ENCODE data around the gene PXYLP1.

DNA sequence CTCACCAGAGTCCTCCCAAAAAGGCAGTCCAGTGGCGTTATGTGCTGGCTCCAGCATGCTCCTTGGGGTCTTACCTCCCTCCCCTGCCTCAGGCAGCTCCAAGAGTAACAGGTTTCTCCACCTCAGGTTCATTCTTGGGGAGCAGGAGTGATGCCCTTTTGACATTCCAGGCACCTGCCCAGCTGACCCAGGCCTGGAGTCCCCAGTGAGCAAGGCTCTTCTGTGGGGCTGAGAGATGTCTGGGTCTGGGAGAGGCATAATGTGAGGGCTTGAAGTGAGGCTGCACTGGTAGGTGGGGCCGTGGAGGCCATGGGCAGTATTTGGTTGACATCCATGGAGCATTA lies 15.3 kb downstream of the PXYLP1 start:
- TF ChIP-seq, protein P1, sequence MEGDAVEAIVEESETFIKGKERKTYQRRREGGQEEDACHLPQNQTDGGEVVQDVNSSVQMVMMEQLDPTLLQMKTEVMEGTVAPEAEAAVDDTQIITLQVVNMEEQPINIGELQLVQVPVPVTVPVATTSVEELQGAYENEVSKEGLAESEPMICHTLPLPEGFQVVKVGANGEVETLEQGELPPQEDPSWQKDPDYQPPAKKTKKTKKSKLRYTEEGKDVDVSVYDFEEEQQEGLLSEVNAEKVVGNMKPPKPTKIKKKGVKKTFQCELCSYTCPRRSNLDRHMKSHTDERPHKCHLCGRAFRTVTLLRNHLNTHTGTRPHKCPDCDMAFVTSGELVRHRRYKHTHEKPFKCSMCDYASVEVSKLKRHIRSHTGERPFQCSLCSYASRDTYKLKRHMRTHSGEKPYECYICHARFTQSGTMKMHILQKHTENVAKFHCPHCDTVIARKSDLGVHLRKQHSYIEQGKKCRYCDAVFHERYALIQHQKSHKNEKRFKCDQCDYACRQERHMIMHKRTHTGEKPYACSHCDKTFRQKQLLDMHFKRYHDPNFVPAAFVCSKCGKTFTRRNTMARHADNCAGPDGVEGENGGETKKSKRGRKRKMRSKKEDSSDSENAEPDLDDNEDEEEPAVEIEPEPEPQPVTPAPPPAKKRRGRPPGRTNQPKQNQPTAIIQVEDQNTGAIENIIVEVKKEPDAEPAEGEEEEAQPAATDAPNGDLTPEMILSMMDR (conservative IDR thresholded peaks at IDR 0.05; ENCODE audit: low read length) = no peak
- TF ChIP-seq EZH2phosphoT487 (IDR thresholded peaks at IDR 0.05; ENCODE audit: borderline replicate concordance, low read depth, low read length) = no peak

All from OCI-LY7 (cell line).